DMS79 (cell line): ENCODE results near the gene CSNK2A3.
A peak's percentile ranks its signal among the peaks of the same experiment; 100 is the strongest.
"Not testable (repeated sequence)": the region's sequence is repeated elsewhere in the genome, so short reads cannot be mapped to it uniquely, and the experiment has no call there.

ENCODE experiments used
- DNase-seq: peaks from one replicate; lab custom pipeline; 2025; lab: John Stamatoyannopoulos, UW

CSNK2A3 gene

GRCh38 chr11:11352878-11353277, at the start of gene CSNK2A3:
CSNK2A3 (minus strand) TSS chr11:11353250; CDS start chr11:11353119, 131 bp downstream.
- DNase-seq: not testable (repeated sequence)

GRCh38 chr11:11401960-11402535, 49.0 kb upstream of the CSNK2A3 start:
- DNase-seq: no peak

GRCh38 chr11:11400635-11401232, 47.7 kb upstream of the CSNK2A3 start:
- no peak for DNase-seq

- no peak for DNase-seq
Measured at GRCh38 chr11:11400121-11400520, 47.1 kb upstream of the CSNK2A3 start.

- no peak for DNase-seq
Measured at GRCh38 chr11:11397781-11398180, 44.7 kb upstream of the CSNK2A3 start.

- DNase-seq: no peak
Measured at GRCh38 chr11:11397036-11397415, 44.0 kb upstream of the CSNK2A3 start.

GRCh38 chr11:11396301-11397035, 43.4 kb upstream of the CSNK2A3 start:
- no peak for DNase-seq

GRCh38 chr11:11395126-11395525, 42.1 kb upstream of the CSNK2A3 start:
- DNase-seq: no peak

GRCh38 chr11:11394241-11394640, 41.2 kb upstream of the CSNK2A3 start:
- DNase-seq: no peak

GRCh38 chr11:11391796-11392463, 38.9 kb upstream of the CSNK2A3 start:
- no peak for DNase-seq

GRCh38 chr11:11391169-11391568, 38.1 kb upstream of the CSNK2A3 start:
- peak; percentile 65 for DNase-seq

GRCh38 chr11:11390068-11390771, 37.2 kb upstream of the CSNK2A3 start:
- DNase-seq: no peak

- DNase-seq: no peak
Measured at GRCh38 chr11:11389238-11389637, 36.2 kb upstream of the CSNK2A3 start.

- DNase-seq: no peak
Measured at GRCh38 chr11:11387622-11388305, 34.7 kb upstream of the CSNK2A3 start.

GRCh38 chr11:11387207-11387606, 34.2 kb upstream of the CSNK2A3 start:
- DNase-seq: no peak

GRCh38 chr11:11384829-11385228, 31.8 kb upstream of the CSNK2A3 start:
- no peak for DNase-seq

GRCh38 chr11:11383995-11384394, 30.9 kb upstream of the CSNK2A3 start:
- peak; percentile 46 for DNase-seq

- DNase-seq: peak; percentile 99
Measured at GRCh38 chr11:11382858-11383532, 29.9 kb upstream of the CSNK2A3 start.

- no peak for DNase-seq
Measured at GRCh38 chr11:11381471-11382105, 28.5 kb upstream of the CSNK2A3 start.

GRCh38 chr11:11380883-11381282, 27.8 kb upstream of the CSNK2A3 start:
- DNase-seq: no peak

GRCh38 chr11:11380340-11380739, 27.3 kb upstream of the CSNK2A3 start:
- DNase-seq: no peak
